IMR-90 (cell line): ENCODE measurements around the gene USP6NL. TPM values are rescaled to one million over a fixed set of nuclear protein-coding genes. Genes with fewer than 3 reads are reported as not detected.

Source experiments
- ATAC-seq: fragments of 200-7000 bp; cut with Tn5 transposase; 2 replicates; pipeline ENCODE4 v1.9.1; 2020; ENCODE audit warnings: low read depth, mild to moderate bottlenecking, moderate library complexity
- BruUV-seq: library from RNA; stranded (reverse); fragments of 400-500 nt; replicated peaks from 2 replicates; lab custom pipeline; 2021; lab: Mats Ljungman, UMichigan
- CTCF ChIA-PET: fragments of 300-600 bp; formaldehyde crosslinking; extraction: SDS; loops from one replicate; lab custom pipeline; 2021; ENCODE audit warnings: antibody characterized with exemption; lab: Yijun Ruan, JAX
- POLR2A ChIA-PET: fragments of 300-600 bp; sonication (Branson Sonifier 250); formaldehyde crosslinking; loops from one replicate; lab custom pipeline; 2022; ENCODE audit warnings: antibody characterized with exemption; ENCODE audit not compliant: unreplicated experiment; lab: Charles Lee
- DNase-seq: peaks from one replicate; pipeline ENCODE4 v3.0.0; 2013
- H2AFZ ChIP-seq: replicated peaks from 2 replicates; pipeline ENCODE3; 2013; ENCODE audit warnings: low read length, mild to moderate bottlenecking; ENCODE audit not compliant: poor library complexity
- H2AK5ac ChIP-seq: 2 replicates; pipeline ENCODE4 v1.6.1; 2013; ENCODE audit warnings: low read depth, low read length, inconsistent platforms
- H2AK9ac ChIP-seq: replicated peaks from 2 replicates; pipeline ENCODE3; 2013; ENCODE audit warnings: mild to moderate bottlenecking, low read depth, low read length, moderate library complexity; ENCODE audit not compliant: poor library complexity
- H2BK120ac ChIP-seq: 2 replicates; pipeline ENCODE4 v1.6.1; 2013; ENCODE audit warnings: low read depth, low read length, inconsistent platforms
- H2BK15ac ChIP-seq: 3 replicates; pipeline ENCODE4 v1.6.1; 2013; ENCODE audit warnings: low read depth, low read length, inconsistent platforms
- H2BK20ac ChIP-seq: 2 replicates; pipeline ENCODE4 v1.6.1; 2013; ENCODE audit warnings: low read depth, mild to moderate bottlenecking, inconsistent platforms, low read length, moderate library complexity
- H2BK5ac ChIP-seq: 2 replicates; pipeline ENCODE4 v1.6.1; 2013; ENCODE audit warnings: mild to moderate bottlenecking, low read depth, low read length, inconsistent platforms; ENCODE audit not compliant: poor library complexity, severe bottlenecking
- H3K14ac ChIP-seq: replicated peaks from 2 replicates; pipeline ENCODE4 v1.6.1; 2013; ENCODE audit warnings: low read depth, low read length, inconsistent platforms
- H3K18ac ChIP-seq: 2 replicates; pipeline ENCODE4 v1.6.1; 2013; ENCODE audit warnings: low read depth, low read length, control low read depth
- H3K23ac ChIP-seq: 2 replicates; pipeline ENCODE4 v1.6.1; 2013; ENCODE audit warnings: low read depth, low read length, inconsistent platforms
- H3K27ac ChIP-seq: 2 replicates; pipeline ENCODE4 v1.5.1; 2013; ENCODE audit warnings: mild to moderate bottlenecking, control low read depth, low read length; ENCODE audit not compliant: insufficient read depth
- H3K27me3 ChIP-seq: 2 replicates; pipeline ENCODE4 v1.6.1; 2013; ENCODE audit warnings: low read length; ENCODE audit not compliant: control insufficient read depth, insufficient read depth
- H3K36me3 ChIP-seq: 2 replicates; pipeline ENCODE4 v1.6.1; 2013; ENCODE audit warnings: low read length, mixed read lengths; ENCODE audit not compliant: control insufficient read depth, insufficient read depth
- H3K4ac ChIP-seq: 2 replicates; pipeline ENCODE4 v1.6.1; 2013; ENCODE audit warnings: low read depth, low read length, inconsistent platforms
- H3K4me1 ChIP-seq: 2 replicates; pipeline ENCODE4 v1.6.1; 2013; ENCODE audit warnings: low read length, mixed read lengths; ENCODE audit not compliant: control insufficient read depth, insufficient read depth
- H3K4me2 ChIP-seq: 2 replicates; pipeline ENCODE4 v1.6.1; 2013; ENCODE audit warnings: low read depth, mild to moderate bottlenecking, control low read depth, low read length, moderate library complexity
- H3K4me3 ChIP-seq: 2 replicates; pipeline ENCODE4 v1.5.1; 2013; ENCODE audit warnings: low read depth, mild to moderate bottlenecking, control low read depth, low read length, moderate library complexity; ENCODE audit not compliant: insufficient read depth
- H3K56ac ChIP-seq: 2 replicates; pipeline ENCODE4 v1.6.1; 2013; ENCODE audit warnings: low read length, inconsistent platforms; ENCODE audit not compliant: insufficient read depth; ENCODE audit errors: extremely low read depth
- H3K79me1 ChIP-seq, 2 experiments: 2 replicates each; pipeline ENCODE4 v1.6.1; 2013; ENCODE audit warnings: low read length in 2 of 2, inconsistent platforms in 1 of 2, low read depth in 1 of 2
- H3K9ac ChIP-seq: 2 replicates; pipeline ENCODE4 v1.6.1; 2013; ENCODE audit warnings: low read depth, low read length, control low read depth
- H3K9me1 ChIP-seq: 2 replicates; pipeline ENCODE4 v1.6.1; 2013; ENCODE audit warnings: low read length, inconsistent platforms; ENCODE audit not compliant: insufficient read depth
- H3K9me3 ChIP-seq: 2 replicates; pipeline ENCODE4 v1.6.1; 2013; ENCODE audit warnings: low read length; ENCODE audit not compliant: control insufficient read depth, insufficient read depth
- H4K20me1 ChIP-seq: 2 replicates; pipeline ENCODE4 v1.6.1; 2013; ENCODE audit warnings: low read length, inconsistent platforms; ENCODE audit not compliant: insufficient read depth
- H4K5ac ChIP-seq: 2 replicates; pipeline ENCODE4 v1.6.1; 2013; ENCODE audit warnings: mild to moderate bottlenecking, low read depth, low read length, control low read depth
- H4K8ac ChIP-seq, 2 experiments: 2 replicates each; pipeline ENCODE4 v1.6.1; 2013; ENCODE audit warnings: low read depth in 2 of 2, low read length in 2 of 2, control low read depth in 1 of 2, inconsistent platforms in 1 of 2
- H4K91ac ChIP-seq: 2 replicates; pipeline ENCODE4 v1.6.1; 2013; ENCODE audit warnings: low read depth, low read length, inconsistent platforms; ENCODE audit not compliant: insufficient read depth
- BHLHE40 ChIP-seq: fragments of 150-350 bp; IDR thresholded peaks from 2 replicates; pipeline ENCODE4 v1.6.1; 2016; ENCODE audit warnings: mild to moderate bottlenecking, low read depth, low read length
- CEBPB ChIP-seq: IDR thresholded peaks from 2 replicates; pipeline ENCODE4 v1.6.1; 2012; ENCODE audit warnings: low read depth, low read length, improper control_type of control experiment
- CHD1 ChIP-seq: IDR thresholded peaks from 2 replicates; pipeline ENCODE4 v1.6.1; 2012; ENCODE audit warnings: low read depth, low read length, improper control_type of control experiment
- FOS ChIP-seq: fragments of 150-350 bp; IDR thresholded peaks from 2 replicates; pipeline ENCODE4 v1.6.1; 2016; ENCODE audit warnings: low read depth, low read length
- MAFK ChIP-seq: IDR thresholded peaks from 2 replicates; pipeline ENCODE4 v1.6.1; 2012; ENCODE audit warnings: low read depth, low read length, improper control_type of control experiment
- MAZ ChIP-seq: IDR thresholded peaks from 2 replicates; pipeline ENCODE4 v1.6.1; 2012; ENCODE audit warnings: low read depth, mild to moderate bottlenecking, low read length, improper control_type of control experiment, moderate library complexity, borderline replicate concordance
- MXI1 ChIP-seq: IDR thresholded peaks from 2 replicates; pipeline ENCODE4 v1.6.1; 2012; ENCODE audit warnings: low read depth, mild to moderate bottlenecking, low read length, moderate library complexity, borderline replicate concordance
- NFE2L2 ChIP-seq: fragments of 150-350 bp; IDR thresholded peaks from 2 replicates; pipeline ENCODE4 v1.6.1; 2016; ENCODE audit warnings: low read depth, mild to moderate bottlenecking, low read length
- POLR2A ChIP-seq: IDR thresholded peaks from 2 replicates; pipeline ENCODE4 v1.6.1; 2012; ENCODE audit warnings: mild to moderate bottlenecking, low read depth, low read length
- RAD21 ChIP-seq: IDR thresholded peaks from 2 replicates; pipeline ENCODE4 v1.6.1; 2012; ENCODE audit warnings: low read length, improper control_type of control experiment
- RCOR1 ChIP-seq: IDR thresholded peaks from 2 replicates; pipeline ENCODE4 v1.6.1; 2012; ENCODE audit warnings: mild to moderate bottlenecking, low read length, improper control_type of control experiment; ENCODE audit not compliant: insufficient replicate concordance
- RFX5 ChIP-seq: IDR thresholded peaks from 2 replicates; pipeline ENCODE4 v1.8.0; 2012; ENCODE audit warnings: low read depth, mild to moderate bottlenecking, low read length, moderate library complexity
- SMC3 ChIP-seq: fragments of 150-350 bp; IDR thresholded peaks from 2 replicates; pipeline ENCODE4 v1.6.1; 2016; ENCODE audit warnings: low read depth, mild to moderate bottlenecking, antibody characterized with exemption, low read length, moderate library complexity
- WGBS, 2 experiments: methylation state at CpG; one replicate each; pipeline versions ENCODE4 v1.1.5 to v1.1.7; 2013; ENCODE audit warnings: missing lambda C conversion rate in 2 of 2; ENCODE audit not compliant: insufficient read length in 1 of 2; ENCODE audit errors: extremely low coverage in 2 of 2; 5-methylcytosine and 5-hydroxymethylcytosine counted together
- dilution Hi-C: fragments of 300-500 bp; cut with HindIII; formaldehyde crosslinking; loops from one replicate; pipeline ENCODE4 v1.14.3; 2018; ENCODE audit warnings: low sequenced_read_pairs; ENCODE audit not compliant: unreplicated experiment
- in situ Hi-C: fragments of 300-500 bp; cut with MboI; formaldehyde crosslinking; loops from 3 replicates; pipeline ENCODE4 v1.14.3; 2019; ENCODE audit warnings: low sequenced_read_pairs, inconsistent platforms, mixed read lengths
- intact Hi-C: fragments of 100-400 bp; cut with micrococcal nuclease; formaldehyde crosslinking; loops from 2 replicates; pipeline ENCODE4 v1.10.0; 2022
- polyA plus RNA-seq, 3 experiments: library from polyadenylated mRNA; depleted of rRNA; stranded (reverse); fragments of >200 nt; gene quantifications; 2 replicates each; pipeline ENCODE4 v1.2.3, GENCODE V29; 2012; ENCODE audit warnings: low replicate concordance in 1 of 3
- total RNA-seq: library from RNA; depleted of rRNA; stranded (reverse); fragments of >200 nt; gene quantifications from 2 replicates; pipeline ENCODE4 v1.2.3, GENCODE V29; 2012
- TF ChIP-seq, protein P1 (sequence below): fragments of 150-350 bp; IDR thresholded peaks from 2 replicates; pipeline ENCODE4 v1.6.1; 2016; ENCODE audit warnings: low read depth, mild to moderate bottlenecking, low read length, moderate library complexity, borderline replicate concordance
- TF ChIP-seq, protein P2 (sequence below): conservative IDR thresholded peaks from 2 replicates; pipeline ENCODE4 v1.5.1; 2012; ENCODE audit warnings: mild to moderate bottlenecking, low read depth, low read length, improper control_type of control experiment
- TF ChIP-seq, protein P3 (sequence below): fragments of 150-350 bp; IDR thresholded peaks from 2 replicates; pipeline ENCODE4 v1.6.1; 2017; ENCODE audit warnings: mild to moderate bottlenecking, antibody characterized with exemption, low read length, low read depth

Gene USP6NL
- total and polyA plus RNA-seq, 2 of the 4 experiments (the other 2 are of a cell fraction): 7.8 to 9.1 TPM

DNA sequence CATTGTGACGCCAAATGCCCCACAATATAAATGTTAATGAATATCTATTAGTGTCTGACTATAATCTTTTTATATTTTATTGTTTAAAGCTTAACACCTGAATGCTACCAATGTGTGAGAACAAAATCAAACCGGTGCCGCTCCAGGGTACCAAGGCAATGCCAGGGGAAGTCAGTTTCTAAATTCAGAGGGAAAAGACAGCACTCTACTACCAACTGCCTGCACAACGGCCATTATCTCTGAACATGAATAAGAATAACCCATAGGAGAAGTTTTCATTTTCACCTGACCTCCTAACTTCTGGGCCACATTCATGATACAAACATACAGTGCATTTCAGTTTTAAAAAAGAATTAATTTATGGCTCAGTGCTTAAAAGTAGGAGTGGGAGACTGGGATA, 21.7 kb downstream of the USP6NL start:
- peaks cover 2% of the 10 kb centered on the region; the same call in 1 of the 2 replicates for H3K9me3 ChIP-seq
- H3K56ac ChIP-seq: no peak overlapping the region
- H3K79me1 ChIP-seq: peaks cover 7 to 20% of the 10 kb centered on the region in 2 experiments
- H4K5ac ChIP-seq: no peak overlapping the region
- TF ChIP-seq RCOR1 (no peak), MAZ (no peak), FOS (no peak), POLR2A (no peak), BHLHE40 (no peak), CHD1 (no peak), CEBPB (no peak), NFE2L2 (no peak), RFX5 (no peak), MXI1 (no peak), SMC3 (no peak), MAFK (no peak), RAD21 (no peak)
- TF ChIP-seq, protein P1, sequence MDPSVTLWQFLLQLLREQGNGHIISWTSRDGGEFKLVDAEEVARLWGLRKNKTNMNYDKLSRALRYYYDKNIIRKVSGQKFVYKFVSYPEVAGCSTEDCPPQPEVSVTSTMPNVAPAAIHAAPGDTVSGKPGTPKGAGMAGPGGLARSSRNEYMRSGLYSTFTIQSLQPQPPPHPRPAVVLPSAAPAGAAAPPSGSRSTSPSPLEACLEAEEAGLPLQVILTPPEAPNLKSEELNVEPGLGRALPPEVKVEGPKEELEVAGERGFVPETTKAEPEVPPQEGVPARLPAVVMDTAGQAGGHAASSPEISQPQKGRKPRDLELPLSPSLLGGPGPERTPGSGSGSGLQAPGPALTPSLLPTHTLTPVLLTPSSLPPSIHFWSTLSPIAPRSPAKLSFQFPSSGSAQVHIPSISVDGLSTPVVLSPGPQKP: no peak
- TF ChIP-seq, protein P2, sequence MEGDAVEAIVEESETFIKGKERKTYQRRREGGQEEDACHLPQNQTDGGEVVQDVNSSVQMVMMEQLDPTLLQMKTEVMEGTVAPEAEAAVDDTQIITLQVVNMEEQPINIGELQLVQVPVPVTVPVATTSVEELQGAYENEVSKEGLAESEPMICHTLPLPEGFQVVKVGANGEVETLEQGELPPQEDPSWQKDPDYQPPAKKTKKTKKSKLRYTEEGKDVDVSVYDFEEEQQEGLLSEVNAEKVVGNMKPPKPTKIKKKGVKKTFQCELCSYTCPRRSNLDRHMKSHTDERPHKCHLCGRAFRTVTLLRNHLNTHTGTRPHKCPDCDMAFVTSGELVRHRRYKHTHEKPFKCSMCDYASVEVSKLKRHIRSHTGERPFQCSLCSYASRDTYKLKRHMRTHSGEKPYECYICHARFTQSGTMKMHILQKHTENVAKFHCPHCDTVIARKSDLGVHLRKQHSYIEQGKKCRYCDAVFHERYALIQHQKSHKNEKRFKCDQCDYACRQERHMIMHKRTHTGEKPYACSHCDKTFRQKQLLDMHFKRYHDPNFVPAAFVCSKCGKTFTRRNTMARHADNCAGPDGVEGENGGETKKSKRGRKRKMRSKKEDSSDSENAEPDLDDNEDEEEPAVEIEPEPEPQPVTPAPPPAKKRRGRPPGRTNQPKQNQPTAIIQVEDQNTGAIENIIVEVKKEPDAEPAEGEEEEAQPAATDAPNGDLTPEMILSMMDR: no peak
- TF ChIP-seq, protein P3, sequence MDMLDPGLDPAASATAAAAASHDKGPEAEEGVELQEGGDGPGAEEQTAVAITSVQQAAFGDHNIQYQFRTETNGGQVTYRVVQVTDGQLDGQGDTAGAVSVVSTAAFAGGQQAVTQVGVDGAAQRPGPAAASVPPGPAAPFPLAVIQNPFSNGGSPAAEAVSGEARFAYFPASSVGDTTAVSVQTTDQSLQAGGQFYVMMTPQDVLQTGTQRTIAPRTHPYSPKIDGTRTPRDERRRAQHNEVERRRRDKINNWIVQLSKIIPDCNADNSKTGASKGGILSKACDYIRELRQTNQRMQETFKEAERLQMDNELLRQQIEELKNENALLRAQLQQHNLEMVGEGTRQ: no peak
- DNase-seq: no peak
- no peaks in the 10 kb centered on the region for H3K9me1 ChIP-seq
- no peaks in the 10 kb centered on the region for H4K20me1 ChIP-seq
- H2AK5ac ChIP-seq: no peak overlapping the region
- no peak overlapping the region for H2BK20ac ChIP-seq
- H2BK5ac ChIP-seq: no peak overlapping the region
- no peak overlapping the region for H2BK15ac ChIP-seq
- H3K27me3 ChIP-seq: no peaks in the 10 kb centered on the region
- H2AK9ac ChIP-seq: no peak overlapping the region
- H4K8ac ChIP-seq: no peak overlapping the region
- H3K18ac ChIP-seq: no peak overlapping the region
- ChIA-PET POLR2A (no interaction called here), CTCF (no interaction called here)
- no peak overlapping the region for H3K27ac ChIP-seq
- dilution Hi-C loops (no loop called here), in situ Hi-C loops (no loop called here), intact Hi-C loops (no loop called here)
- BruUV-seq: no TSS peak
- no peak overlapping the region for H3K4ac ChIP-seq
- H2AFZ ChIP-seq: no peak overlapping the region
- H3K23ac ChIP-seq: no peak overlapping the region
- no peak for ATAC-seq
- H3K4me3 ChIP-seq: no peak overlapping the region
- H3K36me3 ChIP-seq: no peaks in the 10 kb centered on the region; the same call in 1 of the 2 replicates
- no peak overlapping the region for H4K91ac ChIP-seq
- H3K9ac ChIP-seq: no peak overlapping the region
- no peak overlapping the region for H3K4me2 ChIP-seq
- WGBS, 2 experiments: no CpG with 5 or more reads among the region's 4 CpGs
- no peak overlapping the region for H2BK120ac ChIP-seq
- no peaks in the 10 kb centered on the region for H3K4me1 ChIP-seq
- no peak overlapping the region for H3K14ac ChIP-seq
